ENCODE measurements around the gene ELFN1. TPM values are rescaled to one million over a fixed set of nuclear protein-coding genes. Genes with fewer than 3 reads are reported as not detected.

ELFN1 gene
- total RNA-seq, 1 donor from 2014 or later: 0.62 TPM

GRCh38 chr7:1696671-1697498, 26.8 kb downstream of the ELFN1 start:
- H3K36me3 Mint-ChIP-seq (ENCODE audit: unreplicated experiment): no peaks in the 10 kb centered on the region

GRCh38 chr7:1697499-1698125, 27.5 kb downstream of the ELFN1 start:
- Mint-ChIP-seq H3K27ac (ENCODE audit: unreplicated experiment) (no peak overlapping the region), H3K4me3 (ENCODE audit: unreplicated experiment) (no peak overlapping the region), H3K9me3 (ENCODE audit: unreplicated experiment) (no peaks in the 10 kb centered on the region), H3K4me1 (ENCODE audit: unreplicated experiment) (no peaks in the 10 kb centered on the region), H3K27me3 (ENCODE audit: unreplicated experiment) (peaks cover 13% of the 10 kb centered on the region), H3K36me3 (ENCODE audit: unreplicated experiment) (no peaks in the 10 kb centered on the region)
- TF ChIP-seq, protein P1, sequence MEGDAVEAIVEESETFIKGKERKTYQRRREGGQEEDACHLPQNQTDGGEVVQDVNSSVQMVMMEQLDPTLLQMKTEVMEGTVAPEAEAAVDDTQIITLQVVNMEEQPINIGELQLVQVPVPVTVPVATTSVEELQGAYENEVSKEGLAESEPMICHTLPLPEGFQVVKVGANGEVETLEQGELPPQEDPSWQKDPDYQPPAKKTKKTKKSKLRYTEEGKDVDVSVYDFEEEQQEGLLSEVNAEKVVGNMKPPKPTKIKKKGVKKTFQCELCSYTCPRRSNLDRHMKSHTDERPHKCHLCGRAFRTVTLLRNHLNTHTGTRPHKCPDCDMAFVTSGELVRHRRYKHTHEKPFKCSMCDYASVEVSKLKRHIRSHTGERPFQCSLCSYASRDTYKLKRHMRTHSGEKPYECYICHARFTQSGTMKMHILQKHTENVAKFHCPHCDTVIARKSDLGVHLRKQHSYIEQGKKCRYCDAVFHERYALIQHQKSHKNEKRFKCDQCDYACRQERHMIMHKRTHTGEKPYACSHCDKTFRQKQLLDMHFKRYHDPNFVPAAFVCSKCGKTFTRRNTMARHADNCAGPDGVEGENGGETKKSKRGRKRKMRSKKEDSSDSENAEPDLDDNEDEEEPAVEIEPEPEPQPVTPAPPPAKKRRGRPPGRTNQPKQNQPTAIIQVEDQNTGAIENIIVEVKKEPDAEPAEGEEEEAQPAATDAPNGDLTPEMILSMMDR (IDR thresholded peaks at IDR 0.05): no peak
- DNase-seq (ENCODE audit: extremely low spot score, unreplicated experiment): no peak

More at GRCh38 chr7:1696671-1697498, 26.8 kb downstream of the ELFN1 start:
- no peak for DNase-seq (ENCODE audit: extremely low spot score, unreplicated experiment)
- Mint-ChIP-seq H3K9me3 (ENCODE audit: unreplicated experiment) (no peaks in the 10 kb centered on the region), H3K27me3 (ENCODE audit: unreplicated experiment) (peaks cover 13% of the 10 kb centered on the region), H3K27ac (ENCODE audit: unreplicated experiment) (no peak overlapping the region), H3K4me3 (ENCODE audit: unreplicated experiment) (no peak overlapping the region), H3K4me1 (ENCODE audit: unreplicated experiment) (no peaks in the 10 kb centered on the region)
- TF ChIP-seq, protein P1 (IDR thresholded peaks at IDR 0.05): no peak

DNA sequence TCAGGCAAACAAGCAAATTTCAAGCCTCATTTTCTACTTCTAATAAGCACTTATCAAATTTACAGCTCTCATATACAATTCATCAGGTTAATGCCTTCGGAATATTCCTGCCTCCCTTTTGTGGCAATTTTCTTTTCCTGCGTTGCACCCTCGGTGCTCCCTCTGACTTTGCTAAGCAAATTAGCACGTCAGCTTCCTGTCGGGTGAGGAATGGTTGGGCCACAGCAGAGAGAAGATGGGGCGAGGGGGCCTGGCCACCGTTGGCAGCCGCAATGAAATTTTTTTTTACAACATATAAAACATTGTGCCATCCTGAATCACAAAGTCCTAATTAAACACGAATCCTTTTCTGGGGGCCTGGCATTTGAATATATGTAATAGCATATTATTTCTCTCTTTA, 28.1 kb downstream of the ELFN1 start:
- H3K4me1 Mint-ChIP-seq (ENCODE audit: unreplicated experiment): no peaks in the 10 kb centered on the region
- peaks cover 3% of the 10 kb centered on the region for H3K9me3 Mint-ChIP-seq (ENCODE audit: unreplicated experiment)
- H3K27ac Mint-ChIP-seq (ENCODE audit: unreplicated experiment): no peak overlapping the region
- H3K27me3 Mint-ChIP-seq (ENCODE audit: unreplicated experiment): peaks cover 13% of the 10 kb centered on the region
- H3K4me3 Mint-ChIP-seq (ENCODE audit: unreplicated experiment): no peak overlapping the region
- no peaks in the 10 kb centered on the region for H3K36me3 Mint-ChIP-seq (ENCODE audit: unreplicated experiment)
- TF ChIP-seq, protein P1 (IDR thresholded peaks at IDR 0.05): no peak
- peak; percentile 42 for DNase-seq (ENCODE audit: extremely low spot score, unreplicated experiment)

DNA sequence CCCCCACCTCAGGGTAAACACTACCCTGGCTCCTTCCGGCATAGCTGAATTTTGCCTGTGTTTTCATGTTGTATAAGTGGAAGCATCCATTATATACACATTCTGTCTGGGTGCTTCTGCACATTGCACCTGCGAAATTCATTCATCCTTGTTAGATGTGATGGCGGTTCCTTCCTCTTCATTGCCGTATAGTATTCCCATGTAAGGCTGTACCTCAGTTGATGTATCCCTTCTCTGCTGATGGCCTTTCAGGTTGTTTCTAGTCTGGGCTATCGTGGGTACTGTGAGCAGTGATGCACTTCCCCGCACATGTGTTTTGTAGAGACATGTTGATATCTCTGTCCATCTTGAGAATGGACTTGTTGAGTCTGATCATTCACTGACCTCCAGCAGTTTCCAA, 28.9 kb downstream of the ELFN1 start:
- Mint-ChIP-seq H3K27me3 (ENCODE audit: unreplicated experiment) (peaks cover 13% of the 10 kb centered on the region), H3K4me1 (ENCODE audit: unreplicated experiment) (no peaks in the 10 kb centered on the region), H3K27ac (ENCODE audit: unreplicated experiment) (no peak overlapping the region), H3K36me3 (ENCODE audit: unreplicated experiment) (no peaks in the 10 kb centered on the region), H3K9me3 (ENCODE audit: unreplicated experiment) (peaks cover 5% of the 10 kb centered on the region), H3K4me3 (ENCODE audit: unreplicated experiment) (no peak overlapping the region)
- TF ChIP-seq, protein P1 (IDR thresholded peaks at IDR 0.05): no peak
- DNase-seq (ENCODE audit: extremely low spot score, unreplicated experiment): no peak

DNA sequence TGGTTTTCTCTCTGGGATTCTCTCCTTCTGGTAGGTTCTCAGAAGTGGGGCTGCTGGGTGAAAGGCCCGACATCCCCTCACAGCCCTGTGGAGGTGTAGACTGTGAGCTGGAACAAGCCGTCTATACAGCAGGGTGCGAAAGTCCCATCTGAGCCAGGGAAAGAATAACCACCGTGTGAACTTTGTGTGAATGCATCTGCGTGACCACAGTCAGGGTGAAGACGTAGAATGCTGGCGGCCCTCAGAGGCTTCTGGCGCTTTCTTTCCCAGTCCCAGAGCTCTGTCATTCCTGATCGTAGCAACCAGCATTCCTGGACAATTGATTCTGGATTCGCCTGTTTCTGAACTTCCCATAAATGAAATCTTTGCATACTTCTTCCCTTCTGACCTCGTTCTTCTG, 30.0 kb downstream of the ELFN1 start:
- Mint-ChIP-seq H3K36me3 (ENCODE audit: unreplicated experiment) (no peaks in the 10 kb centered on the region), H3K4me3 (ENCODE audit: unreplicated experiment) (no peak overlapping the region), H3K27me3 (ENCODE audit: unreplicated experiment) (peaks cover 11% of the 10 kb centered on the region), H3K9me3 (ENCODE audit: unreplicated experiment) (peaks cover 5% of the 10 kb centered on the region), H3K27ac (ENCODE audit: unreplicated experiment) (no peak overlapping the region), H3K4me1 (ENCODE audit: unreplicated experiment) (no peaks in the 10 kb centered on the region)
- TF ChIP-seq, protein P1 (IDR thresholded peaks at IDR 0.05): no peak
- no peak for DNase-seq (ENCODE audit: extremely low spot score, unreplicated experiment)

All from osteocyte (in vitro differentiated cells).